SK-N-MC (cell line): ENCODE data around the gene KCNG2.

Experiments
- DNase-seq: peaks from one replicate; pipeline ENCODE4 v3.0.0-alpha.2; 2011; ENCODE audit warnings: low read depth, low spot score
- H3K27ac ChIP-seq: fragments of 200-600 bp; sonication (generic); 2 replicates; pipeline ENCODE4 v1.5.1; 2016; ENCODE audit warnings: mixed run types
- H3K36me3 ChIP-seq: fragments of 200-600 bp; sonication (generic); 2 replicates; pipeline ENCODE4 v1.6.1; 2017; ENCODE audit warnings: antibody characterized with exemption, low read length, mixed read lengths; ENCODE audit not compliant: insufficient read depth
- H3K4me3 ChIP-seq: fragments of 200-600 bp; sonication (generic); 2 replicates; pipeline ENCODE4 v1.5.1; 2016
- H3K9ac ChIP-seq: fragments of 200-600 bp; sonication (generic); 2 replicates; pipeline ENCODE4 v1.8.0; 2017; ENCODE audit warnings: mixed run types, mixed read lengths; ENCODE audit not compliant: insufficient read length
- H3K9me3 ChIP-seq: fragments of 200-600 bp; sonication (generic); 2 replicates; pipeline ENCODE4 v1.6.1; 2017; ENCODE audit warnings: low read depth, mild to moderate bottlenecking, antibody characterized with exemption, low read length, moderate library complexity, mixed read lengths
- EZH2 ChIP-seq: fragments of 200-600 bp; sonication (generic); IDR thresholded peaks from one replicate; pipeline ENCODE4 v1.6.1; 2017; ENCODE audit warnings: antibody characterized with exemption
- FOXP2 ChIP-seq: optimal IDR thresholded peaks from 2 replicates; pipeline ENCODE3; 2011; ENCODE audit warnings: mild to moderate bottlenecking, moderate library complexity; ENCODE audit not compliant: insufficient read depth; ENCODE audit errors: extremely low read length, control extremely low read depth
- POLR2AphosphoS5 ChIP-seq: IDR thresholded peaks from 2 replicates; pipeline ENCODE4 v1.6.1; 2012; ENCODE audit warnings: mild to moderate bottlenecking, low read depth, low read length, borderline replicate concordance

KCNG2 gene

DNA sequence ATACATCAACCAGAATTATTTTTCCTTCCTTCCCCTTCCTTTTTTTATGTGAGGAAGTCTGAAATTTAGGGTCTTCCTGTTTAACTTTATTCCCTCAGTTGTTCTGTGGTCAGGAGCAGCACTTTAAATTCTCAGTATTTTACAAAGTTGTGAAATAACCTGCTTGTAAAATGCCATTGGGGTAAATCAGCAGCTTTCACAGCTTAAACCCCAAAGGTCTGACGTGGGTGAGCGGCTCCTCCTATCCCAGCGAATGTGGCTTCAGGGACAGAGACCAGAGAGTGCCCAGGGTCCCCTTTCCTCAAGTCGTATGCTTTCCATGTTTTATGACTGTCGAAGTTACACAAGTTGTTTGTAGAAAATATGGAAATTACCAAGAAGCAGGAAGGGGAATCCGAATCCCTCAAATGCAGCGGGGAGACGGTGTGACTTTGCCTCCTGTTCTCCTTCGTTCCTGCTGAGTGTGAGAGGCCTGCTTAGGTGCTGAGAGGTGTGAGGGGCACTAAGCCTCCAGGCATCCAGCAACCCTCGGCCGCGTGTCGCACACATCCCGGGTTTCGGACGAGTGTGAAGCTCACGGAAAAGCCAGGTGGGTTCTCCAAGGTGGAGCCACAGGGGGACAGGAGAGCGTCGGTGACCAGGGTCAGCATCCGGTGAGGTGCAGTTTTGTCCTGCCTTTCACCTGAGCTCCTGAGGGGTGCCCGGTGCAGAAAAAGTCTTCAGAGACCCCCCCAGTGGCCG, 10.8 kb upstream of the KCNG2 start:
- Histone ChIP-seq H3K4me3 (no peak overlapping the region), H3K9ac (no peak overlapping the region), H3K27ac (no peak overlapping the region), H3K36me3 (no peaks in the 10 kb centered on the region), H3K9me3 (no peaks in the 10 kb centered on the region)
- no peak for DNase-seq
- TF ChIP-seq FOXP2: no peak
- TF ChIP-seq POLR2AphosphoS5: no peak
- no peak for TF ChIP-seq EZH2

DNA sequence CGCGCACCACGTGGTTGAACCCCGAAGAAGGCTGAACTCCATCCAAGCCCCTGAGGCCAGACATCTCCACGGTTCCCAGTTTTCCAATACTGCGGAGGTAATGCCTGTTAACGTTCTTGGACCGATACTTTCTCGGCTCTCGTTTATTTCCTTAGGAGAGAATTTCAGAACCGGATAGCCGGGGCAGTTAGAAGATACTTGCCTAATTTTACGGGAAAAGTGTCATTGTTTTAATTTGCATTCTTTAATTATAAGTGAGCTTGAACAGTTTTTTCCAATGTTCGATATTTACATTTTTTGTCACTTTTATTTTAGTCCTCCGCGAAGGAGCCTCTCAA, 10.2 kb upstream of the KCNG2 start:
- H3K27ac ChIP-seq: no peak overlapping the region
- no peak for DNase-seq
- no peak overlapping the region for H3K4me3 ChIP-seq

DNA sequence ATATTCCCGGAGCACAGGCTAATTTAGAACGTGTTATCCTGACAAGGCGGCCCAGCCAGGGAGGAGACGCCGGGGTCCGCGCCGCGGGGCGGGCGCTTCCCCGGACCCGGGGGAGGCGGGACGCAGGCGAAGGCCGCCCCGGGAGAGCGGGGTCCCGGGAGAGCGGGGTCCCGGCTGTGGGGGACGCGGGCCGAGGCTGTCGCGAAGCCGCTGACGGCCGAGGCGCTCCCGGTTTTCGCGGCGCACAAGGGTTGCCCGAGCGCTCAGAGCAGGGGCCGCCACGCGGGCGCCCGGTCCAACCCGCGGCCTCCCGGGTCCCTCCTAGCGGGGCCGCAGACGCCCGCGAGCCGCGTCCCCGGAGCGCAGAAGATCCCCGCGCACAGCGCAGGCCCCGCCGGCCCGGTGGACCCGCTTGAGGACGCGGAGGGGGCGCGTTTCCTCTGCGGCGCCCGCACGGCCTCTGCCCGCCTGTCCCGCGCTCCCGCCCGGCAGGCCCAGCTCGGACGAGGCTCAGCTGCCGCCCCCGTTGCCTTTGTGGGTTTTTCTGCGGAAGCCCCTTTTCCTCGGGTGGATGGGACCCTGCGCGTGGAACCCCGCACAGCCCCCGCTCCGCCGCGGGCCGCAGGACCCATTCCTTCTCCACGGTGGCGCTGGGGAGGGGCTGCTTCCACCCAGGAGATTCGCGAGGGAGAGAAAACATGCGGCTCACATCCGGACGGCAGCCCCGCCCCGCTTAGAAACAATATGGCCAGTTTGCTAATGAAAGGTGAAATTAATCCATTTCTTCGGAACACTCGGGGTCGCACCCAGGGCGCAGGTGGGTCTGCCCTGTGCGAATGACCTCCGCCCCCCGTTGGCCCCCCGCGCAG, 9.6 kb upstream of the KCNG2 start:
- Histone ChIP-seq H3K9ac (no peak overlapping the region), H3K27ac (no peak overlapping the region), H3K4me3 (no peak overlapping the region), H3K36me3 (no peaks in the 10 kb centered on the region), H3K9me3 (no peaks in the 10 kb centered on the region)
- DNase-seq: no peak
- no peak for TF ChIP-seq EZH2
- no peak for TF ChIP-seq POLR2AphosphoS5
- TF ChIP-seq FOXP2: no peak

More for the DNA sequence above, 10.2 kb upstream of the KCNG2 start:
- Histone ChIP-seq H3K9me3 (no peaks in the 10 kb centered on the region), H3K9ac (no peak overlapping the region), H3K36me3 (no peaks in the 10 kb centered on the region)
- TF ChIP-seq FOXP2 (no peak), EZH2 (no peak)

DNA sequence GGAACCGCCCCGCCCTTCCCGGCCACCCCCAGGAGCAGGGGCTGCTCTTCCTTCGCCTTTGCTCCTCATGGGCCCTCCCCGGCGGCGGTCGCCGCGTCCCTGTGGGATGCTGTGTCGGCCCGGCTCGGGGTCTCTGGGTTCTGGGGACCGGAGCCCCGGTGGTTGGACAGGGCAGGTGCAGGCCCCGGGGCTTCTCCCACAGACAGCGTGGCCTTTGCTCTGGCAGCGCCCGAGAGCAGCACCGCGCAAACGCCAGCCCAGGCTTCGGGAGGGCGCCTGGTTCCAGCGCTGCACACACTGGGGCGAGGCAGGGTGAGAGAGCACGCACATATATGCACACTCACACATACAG, 9.0 kb upstream of the KCNG2 start:
- H3K9ac ChIP-seq: no peak overlapping the region
- no peak for DNase-seq
- H3K36me3 ChIP-seq: no peaks in the 10 kb centered on the region
- H3K9me3 ChIP-seq: no peaks in the 10 kb centered on the region
- H3K4me3 ChIP-seq: no peak overlapping the region
- TF ChIP-seq POLR2AphosphoS5: no peak
- TF ChIP-seq EZH2: no peak
- no peak for TF ChIP-seq FOXP2
- H3K27ac ChIP-seq: no peak overlapping the region

DNA sequence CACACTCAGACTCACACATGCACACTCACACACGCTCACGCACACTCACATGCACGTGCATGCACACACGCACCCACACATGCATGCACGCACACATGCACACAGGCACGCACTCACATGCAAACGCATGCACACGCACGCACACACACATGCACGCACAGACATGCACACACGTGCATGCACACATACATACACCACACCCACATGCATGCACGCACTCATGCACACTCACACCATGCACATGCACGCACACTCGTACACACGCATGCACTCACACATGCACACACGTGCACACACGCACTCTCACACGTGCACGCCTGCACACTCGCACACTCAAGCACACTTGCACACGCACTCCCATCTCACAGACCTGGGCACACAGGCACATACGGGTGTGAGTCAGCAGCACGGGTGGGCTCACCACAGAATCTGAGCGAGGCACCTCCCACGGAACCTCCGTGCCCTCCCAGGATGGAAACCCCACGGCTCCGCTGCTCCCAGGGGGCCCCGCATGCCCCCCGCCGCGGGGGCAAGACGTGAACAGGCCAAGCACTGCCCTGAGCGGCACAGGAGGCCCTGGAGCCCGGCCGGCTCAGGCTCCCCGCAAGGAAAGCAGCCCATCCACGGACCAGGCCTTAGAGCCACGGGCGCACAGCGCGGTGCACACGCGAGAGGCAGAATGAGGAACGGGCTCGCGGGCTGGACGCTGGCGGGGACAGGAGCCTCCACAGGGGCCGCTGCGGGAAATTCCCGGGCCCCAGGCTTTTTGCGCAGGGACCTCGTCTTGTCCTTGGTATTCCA, 8.4 kb upstream of the KCNG2 start:
- Histone ChIP-seq H3K36me3 (no peaks in the 10 kb centered on the region), H3K4me3 (no peak overlapping the region), H3K27ac (no peak overlapping the region), H3K9me3 (no peaks in the 10 kb centered on the region), H3K9ac (no peak overlapping the region)
- no peak for DNase-seq
- no peak for TF ChIP-seq POLR2AphosphoS5

DNA sequence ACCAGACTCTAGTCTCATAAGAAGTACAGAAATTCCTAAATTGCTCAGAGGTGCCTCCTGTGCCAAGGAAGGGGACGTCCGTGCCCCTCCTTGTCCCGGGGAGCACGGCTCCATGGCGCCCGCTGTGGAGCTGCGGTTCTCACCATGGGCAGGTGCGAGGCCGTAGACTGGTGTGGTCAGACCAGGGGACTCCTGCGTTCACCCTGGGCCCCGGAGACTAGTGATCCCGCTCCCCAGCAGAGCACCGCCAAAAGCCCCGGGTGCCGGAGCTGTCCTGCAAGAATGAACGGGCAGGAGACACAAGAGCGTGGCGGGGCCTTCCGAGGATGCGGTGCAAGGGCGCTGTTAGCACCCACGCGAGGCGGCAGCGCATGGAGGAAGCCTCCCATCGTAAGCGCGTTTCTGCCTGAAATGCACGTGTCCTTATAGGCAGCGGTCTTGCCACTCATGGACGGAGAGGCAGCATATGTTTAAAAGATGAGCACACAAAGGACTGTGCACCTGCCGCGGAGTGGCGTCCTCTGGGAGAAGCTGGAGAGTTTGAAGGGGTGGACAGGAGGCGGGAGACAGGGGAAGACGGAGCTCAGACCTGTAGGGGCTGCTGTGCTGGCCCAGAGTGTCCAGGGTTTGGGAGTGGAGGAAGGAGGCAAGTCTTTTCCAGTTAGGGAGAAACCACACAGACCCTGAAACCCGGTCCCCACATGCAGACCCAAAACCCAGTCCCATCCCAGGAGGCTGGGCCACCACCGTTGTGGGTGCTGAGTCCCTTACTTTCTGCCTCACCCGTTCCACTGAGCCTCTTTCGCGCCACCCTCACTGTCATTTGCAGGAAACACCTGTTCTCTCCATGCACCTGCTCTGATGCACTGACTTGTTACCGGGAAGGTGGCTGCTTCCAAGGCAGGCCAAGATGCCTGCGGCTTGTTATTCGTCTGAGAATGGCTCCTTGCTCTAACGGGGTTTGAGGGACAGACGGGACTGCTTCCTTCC, 7.5 kb upstream of the KCNG2 start:
- Histone ChIP-seq H3K36me3 (no peaks in the 10 kb centered on the region), H3K9ac (no peak overlapping the region), H3K4me3 (no peak overlapping the region), H3K27ac (no peak overlapping the region), H3K9me3 (no peaks in the 10 kb centered on the region)
- DNase-seq: no peak
- no peak for TF ChIP-seq EZH2
- no peak for TF ChIP-seq POLR2AphosphoS5
- no peak for TF ChIP-seq FOXP2

DNA sequence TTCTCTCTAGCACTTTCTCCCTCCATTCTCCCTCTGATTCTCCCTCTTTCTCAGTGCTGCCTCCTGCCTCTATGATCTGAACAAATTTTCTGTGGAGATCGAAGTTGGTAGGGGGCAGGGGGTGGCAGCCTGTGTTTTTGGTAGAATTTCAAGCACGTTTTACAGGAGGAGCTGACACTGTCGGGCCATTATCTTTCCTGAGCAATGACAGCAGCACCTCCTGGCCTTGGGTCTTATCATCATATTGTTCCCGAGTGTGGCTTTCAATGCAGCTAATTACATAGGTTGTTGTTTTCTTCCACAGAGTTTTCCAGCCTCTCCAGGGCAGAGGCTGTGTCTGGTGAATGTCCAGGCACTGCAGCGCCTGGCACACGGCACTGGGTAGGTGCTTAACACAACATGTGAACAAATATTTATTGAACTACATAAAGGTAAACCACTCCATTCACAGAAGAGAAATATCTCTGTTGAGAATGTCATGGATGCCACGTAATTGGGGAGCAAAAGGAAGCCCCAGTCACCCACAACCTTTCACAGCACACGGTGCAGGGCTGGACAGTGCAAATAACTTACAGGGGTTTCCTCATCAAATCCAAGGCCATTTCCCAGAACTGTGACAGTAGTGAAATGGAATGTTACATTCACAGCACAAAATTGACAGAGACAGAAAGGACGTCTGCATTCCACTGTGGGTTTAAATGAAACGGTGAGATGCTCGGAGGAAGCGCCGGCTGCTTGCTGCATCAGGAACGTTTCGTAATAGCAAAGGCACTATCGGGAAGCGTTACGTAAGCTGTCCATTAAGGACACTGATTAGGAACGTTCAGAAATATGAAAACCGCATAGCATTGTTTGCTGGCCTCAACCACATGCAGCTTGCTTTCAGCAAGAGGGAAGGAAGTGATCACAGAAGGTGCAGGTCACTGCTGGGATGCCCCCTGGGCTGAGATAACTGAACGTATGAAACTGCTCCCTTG, 6.5 kb upstream of the KCNG2 start:
- no peak overlapping the region for H3K9ac ChIP-seq
- no peak overlapping the region for H3K4me3 ChIP-seq
- no peak for DNase-seq
- H3K36me3 ChIP-seq: no peaks in the 10 kb centered on the region
- H3K9me3 ChIP-seq: no peaks in the 10 kb centered on the region
- H3K27ac ChIP-seq: no peak overlapping the region
- TF ChIP-seq POLR2AphosphoS5 (no peak), EZH2 (no peak), FOXP2 (no peak)
